Stimulated activated naive CD8-positive, alpha-beta T cell treated with anti-CD3 and anti-CD28 coated beads, Interleukin-15, Interleukin-2, amounts not matched to agents 100 ng/mL and 50 ng/mL, for 24 hours (primary cell): ENCODE results near the gene DYRK1A.
"Not testable (repeated sequence)": the region's sequence is repeated elsewhere in the genome, so short reads cannot be mapped to it uniquely, and the experiment has no call there.

Source experiments
- H3K27ac Mint-ChIP-seq: one replicate; pipeline ENCODE4 v1.8.0; 2021; ENCODE audit warnings: mild to moderate bottlenecking, mixed read lengths
- H3K27me3 Mint-ChIP-seq: one replicate; pipeline ENCODE4 v1.8.0; 2021; ENCODE audit warnings: mixed read lengths
- H3K36me3 Mint-ChIP-seq: one replicate; pipeline ENCODE4 v1.8.0; 2021; ENCODE audit warnings: low read depth, mixed read lengths
- H3K4me1 Mint-ChIP-seq: one replicate; pipeline ENCODE4 v1.8.0; 2021; ENCODE audit warnings: low read depth, mixed read lengths
- H3K4me3 Mint-ChIP-seq: one replicate; pipeline ENCODE4 v1.8.0; 2021; ENCODE audit warnings: mild to moderate bottlenecking, mixed read lengths
- H3K9me3 Mint-ChIP-seq: one replicate; pipeline ENCODE4 v1.8.0; 2021; ENCODE audit warnings: mixed read lengths

The DYRK1A gene

DNA sequence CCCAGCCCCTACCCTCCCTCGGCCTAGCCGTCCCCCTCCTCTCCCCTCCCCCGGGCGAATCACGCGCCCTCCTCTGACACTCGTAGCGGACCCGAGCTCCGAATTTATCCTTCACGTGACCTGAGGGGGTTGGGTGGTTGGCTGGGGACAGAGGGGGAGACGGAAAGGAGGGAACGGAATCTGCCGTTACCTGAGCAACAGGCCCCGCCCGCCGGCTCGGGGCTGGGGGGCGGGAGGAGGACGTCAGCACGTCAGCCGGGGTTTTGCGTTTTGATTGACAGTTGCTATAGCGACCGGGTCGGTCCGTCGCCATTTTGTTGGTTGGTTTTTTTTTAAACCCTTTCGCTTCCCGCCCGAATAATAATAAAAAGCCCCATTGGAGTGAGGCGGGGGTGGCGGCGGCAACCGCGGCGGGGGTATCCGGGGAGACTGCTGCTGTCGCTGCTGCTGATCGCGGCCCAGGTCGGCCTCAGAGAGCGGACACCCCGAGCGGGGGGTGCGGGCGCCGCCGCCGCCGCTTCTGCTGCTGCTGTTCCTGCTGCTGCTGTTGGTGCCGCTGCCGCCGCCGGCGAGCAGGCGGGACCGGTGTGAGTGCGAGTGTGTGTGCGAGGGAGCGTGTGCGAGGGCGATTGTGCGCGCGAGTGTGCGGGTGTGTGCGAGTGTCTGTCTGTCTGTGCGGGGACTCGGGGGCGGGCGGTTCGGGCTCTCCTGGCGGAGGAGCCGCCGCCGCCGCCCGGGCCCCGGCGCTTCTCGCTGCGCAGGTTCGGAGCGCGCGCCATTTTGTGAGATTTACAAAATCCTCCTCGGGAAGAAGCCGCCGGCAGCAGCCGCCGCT lies at the start of gene DYRK1A:
Gene DYRK1A (plus strand): TSS at position 292 of the 835 bp plus-strand sequence. CDS start 53,602 bp downstream, outside the sequence.
- Mint-ChIP-seq H3K4me1 (peaks cover 44% of the 10 kb centered on the region), H3K27me3 (no peaks in the 10 kb centered on the region), H3K27ac (peak within 1 kb of the TSS; percentile 96), H3K4me3 (peak within 1 kb of the TSS; percentile 94), H3K36me3 (peaks cover 3% of the 10 kb centered on the region), H3K9me3 (no peaks in the 10 kb centered on the region)

DNA sequence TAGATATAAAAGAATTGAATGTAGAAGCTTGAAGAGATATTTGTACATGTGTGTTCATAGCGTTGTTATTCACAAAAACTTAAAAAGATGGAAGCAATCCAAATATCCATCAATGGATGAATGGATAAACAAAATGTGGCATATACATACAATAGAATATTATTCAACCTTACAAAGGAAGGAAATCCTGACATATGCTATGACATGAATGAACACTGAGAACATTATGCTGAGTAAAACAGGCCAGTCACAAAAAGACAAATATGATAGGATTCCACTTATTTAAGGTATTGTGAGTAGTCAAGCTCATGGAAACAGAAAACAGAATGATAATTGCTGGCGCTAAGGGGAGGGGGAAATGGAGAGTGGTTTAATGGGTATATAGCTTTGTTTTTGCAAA lies 47.0 kb upstream of the DYRK1A start:
- no peak overlapping the region for H3K4me3 Mint-ChIP-seq
- peaks cover 12% of the 10 kb centered on the region for H3K9me3 Mint-ChIP-seq
- no peaks in the 10 kb centered on the region for H3K4me1 Mint-ChIP-seq
- H3K27ac Mint-ChIP-seq: no peak overlapping the region
- H3K36me3 Mint-ChIP-seq: no peaks in the 10 kb centered on the region
- peaks cover 3% of the 10 kb centered on the region for H3K27me3 Mint-ChIP-seq

DNA sequence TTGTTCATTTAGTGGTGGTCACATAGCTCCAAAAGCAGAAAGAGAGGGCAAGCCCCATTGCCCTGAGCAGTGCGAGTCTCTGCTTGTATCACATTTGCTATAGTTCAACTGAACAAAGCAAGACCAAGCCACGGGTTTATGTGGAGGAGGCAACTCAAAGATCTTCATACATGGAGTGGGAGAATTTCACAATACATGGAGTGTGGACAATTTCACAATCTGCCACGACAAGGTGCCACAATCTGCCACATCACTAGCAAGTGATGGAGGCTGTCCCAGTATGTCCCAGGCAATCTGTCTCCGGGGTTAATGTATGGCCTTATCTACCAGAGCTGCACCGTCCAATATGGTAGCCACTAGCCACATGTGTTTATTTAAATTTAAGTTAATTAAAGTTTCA lies 44.5 kb upstream of the DYRK1A start:
- Mint-ChIP-seq H3K27me3 (no peaks in the 10 kb centered on the region), H3K4me1 (no peaks in the 10 kb centered on the region), H3K4me3 (no peak overlapping the region), H3K27ac (no peak overlapping the region), H3K9me3 (peaks cover 9% of the 10 kb centered on the region), H3K36me3 (no peaks in the 10 kb centered on the region)

DNA sequence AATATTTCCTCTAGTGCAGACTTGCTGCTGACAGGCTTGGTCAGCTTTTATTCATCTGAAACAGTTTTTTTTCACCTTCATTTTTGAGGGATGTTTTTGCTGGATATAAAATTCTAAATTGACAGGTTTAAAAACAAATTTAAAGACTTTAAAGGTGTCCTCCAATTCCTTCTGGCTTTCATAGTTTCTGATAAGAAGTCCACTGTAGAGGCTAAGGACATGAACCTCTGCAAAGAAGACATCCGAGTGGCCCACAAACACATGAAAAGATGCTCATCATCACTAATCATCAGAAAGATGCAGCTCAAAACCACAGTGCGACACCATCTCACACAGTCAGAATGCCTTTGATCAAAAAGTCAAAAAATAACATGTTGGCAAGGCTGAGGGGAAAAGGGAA lies 42.0 kb upstream of the DYRK1A start:
- Mint-ChIP-seq H3K27ac (no peak overlapping the region), H3K4me3 (no peak overlapping the region), H3K27me3 (no peaks in the 10 kb centered on the region), H3K4me1 (no peaks in the 10 kb centered on the region), H3K9me3 (peaks cover 6% of the 10 kb centered on the region), H3K36me3 (no peaks in the 10 kb centered on the region)

DNA sequence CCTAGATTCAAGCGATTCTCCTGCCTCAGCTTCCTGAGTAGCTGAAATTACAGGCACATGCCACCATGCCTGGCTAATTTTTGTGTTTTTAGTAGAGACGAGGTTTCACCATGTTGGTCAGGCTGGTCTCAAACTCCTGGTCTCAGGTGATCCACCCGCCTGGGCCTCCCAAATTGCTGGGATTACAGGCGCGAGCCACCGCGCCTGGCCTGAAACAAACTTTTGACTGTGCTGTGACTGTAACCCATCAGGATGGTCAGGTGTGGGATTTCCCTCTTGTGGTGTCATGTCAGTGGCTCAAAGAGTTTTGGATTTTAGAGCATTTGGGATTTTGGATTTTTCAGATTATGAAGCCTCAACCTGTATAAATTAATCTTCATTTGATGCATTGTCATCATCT lies 38.4 kb upstream of the DYRK1A start:
- not testable (repeated sequence) for H3K4me3 Mint-ChIP-seq, H3K27me3 Mint-ChIP-seq, H3K36me3 Mint-ChIP-seq, H3K9me3 Mint-ChIP-seq, H3K4me1 Mint-ChIP-seq, H3K27ac Mint-ChIP-seq

DNA sequence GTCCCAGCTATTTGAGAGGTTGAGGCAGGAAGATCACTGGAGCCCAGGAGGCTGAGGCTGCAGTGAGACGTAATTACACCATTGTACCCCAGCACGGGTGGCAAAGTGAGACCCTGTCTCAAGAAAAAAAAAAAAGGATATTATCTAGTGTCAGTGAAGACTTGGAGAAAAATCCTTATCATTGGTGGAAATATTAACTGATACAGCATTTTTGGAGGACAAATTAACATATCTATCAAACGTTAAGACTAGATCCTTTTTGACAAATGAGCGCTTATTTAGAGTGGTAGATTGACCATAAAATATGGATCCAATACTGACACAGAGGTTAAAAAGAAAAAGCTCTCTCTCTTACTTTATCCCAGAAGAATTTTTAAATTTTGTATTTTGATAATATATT lies 35.2 kb upstream of the DYRK1A start:
- Mint-ChIP-seq H3K4me3 (no peak overlapping the region), H3K4me1 (no peaks in the 10 kb centered on the region), H3K9me3 (no peaks in the 10 kb centered on the region), H3K27me3 (no peaks in the 10 kb centered on the region), H3K36me3 (no peaks in the 10 kb centered on the region), H3K27ac (no peak overlapping the region)

DNA sequence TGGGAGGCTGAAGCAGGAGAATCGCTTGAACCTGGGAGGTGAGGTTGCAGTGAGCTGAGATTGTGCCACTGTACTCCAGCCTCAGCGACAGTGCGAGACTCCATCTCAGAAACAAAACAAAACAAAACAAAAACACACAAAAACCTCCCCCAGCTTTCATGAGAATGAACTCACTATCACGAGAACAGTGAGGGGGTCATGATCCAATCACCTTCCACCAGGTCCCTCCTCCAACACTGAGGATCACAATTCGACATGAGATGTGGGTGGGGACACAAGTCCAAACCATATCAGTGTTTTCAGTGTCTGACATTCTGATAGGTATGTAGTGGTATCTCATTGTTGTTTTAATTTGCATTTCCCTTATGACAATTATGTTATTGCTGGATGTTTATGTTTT lies 31.5 kb upstream of the DYRK1A start:
- Mint-ChIP-seq H3K36me3 (no peaks in the 10 kb centered on the region), H3K27ac (no peak overlapping the region), H3K4me3 (no peak overlapping the region), H3K4me1 (peaks cover 10% of the 10 kb centered on the region), H3K9me3 (no peaks in the 10 kb centered on the region), H3K27me3 (no peaks in the 10 kb centered on the region)

DNA sequence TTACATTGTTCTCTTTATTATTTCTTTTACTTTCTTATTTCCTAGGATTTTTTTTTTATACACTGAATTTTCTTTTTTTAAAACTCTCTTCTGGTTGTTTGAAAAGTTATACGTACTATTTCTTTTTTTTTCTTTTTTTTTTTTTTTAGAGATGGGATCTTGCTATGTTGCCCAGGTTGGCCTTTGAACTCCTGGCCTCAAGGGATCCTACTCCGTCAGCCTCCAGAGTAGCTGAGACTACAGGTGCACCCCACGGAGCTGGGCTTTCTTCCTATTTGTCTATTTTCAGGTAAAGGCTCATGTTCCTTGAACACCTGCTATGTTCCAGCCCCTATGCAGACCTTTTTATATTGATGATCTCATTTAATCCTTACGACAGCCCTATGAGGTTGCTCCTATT lies 29.4 kb upstream of the DYRK1A start:
- Mint-ChIP-seq H3K36me3 (no peaks in the 10 kb centered on the region), H3K27ac (no peak overlapping the region), H3K4me1 (peaks cover 10% of the 10 kb centered on the region), H3K4me3 (no peak overlapping the region), H3K27me3 (no peaks in the 10 kb centered on the region), H3K9me3 (no peaks in the 10 kb centered on the region)

DNA sequence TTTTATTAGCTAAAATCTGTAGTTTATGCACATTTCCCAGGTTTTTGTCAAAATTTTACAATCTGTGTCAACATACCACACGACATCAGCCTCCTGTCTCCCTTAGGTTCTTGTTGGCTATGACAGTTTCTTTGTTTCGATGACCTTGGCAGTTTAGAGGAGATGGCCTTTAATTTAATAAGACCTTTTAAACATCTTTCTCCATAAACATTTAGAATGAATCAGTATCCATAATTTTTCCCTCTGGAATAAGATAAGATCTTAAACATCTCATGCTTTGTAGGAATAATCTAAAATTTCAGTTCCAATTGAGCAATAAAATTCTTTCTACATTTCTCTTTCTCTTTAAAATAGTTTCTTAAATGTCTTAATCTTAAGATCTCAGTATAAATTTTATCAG lies 28.7 kb upstream of the DYRK1A start:
- Mint-ChIP-seq H3K36me3 (no peaks in the 10 kb centered on the region), H3K4me1 (peaks cover 10% of the 10 kb centered on the region), H3K9me3 (no peaks in the 10 kb centered on the region), H3K27me3 (no peaks in the 10 kb centered on the region), H3K27ac (no peak overlapping the region), H3K4me3 (no peak overlapping the region)

DNA sequence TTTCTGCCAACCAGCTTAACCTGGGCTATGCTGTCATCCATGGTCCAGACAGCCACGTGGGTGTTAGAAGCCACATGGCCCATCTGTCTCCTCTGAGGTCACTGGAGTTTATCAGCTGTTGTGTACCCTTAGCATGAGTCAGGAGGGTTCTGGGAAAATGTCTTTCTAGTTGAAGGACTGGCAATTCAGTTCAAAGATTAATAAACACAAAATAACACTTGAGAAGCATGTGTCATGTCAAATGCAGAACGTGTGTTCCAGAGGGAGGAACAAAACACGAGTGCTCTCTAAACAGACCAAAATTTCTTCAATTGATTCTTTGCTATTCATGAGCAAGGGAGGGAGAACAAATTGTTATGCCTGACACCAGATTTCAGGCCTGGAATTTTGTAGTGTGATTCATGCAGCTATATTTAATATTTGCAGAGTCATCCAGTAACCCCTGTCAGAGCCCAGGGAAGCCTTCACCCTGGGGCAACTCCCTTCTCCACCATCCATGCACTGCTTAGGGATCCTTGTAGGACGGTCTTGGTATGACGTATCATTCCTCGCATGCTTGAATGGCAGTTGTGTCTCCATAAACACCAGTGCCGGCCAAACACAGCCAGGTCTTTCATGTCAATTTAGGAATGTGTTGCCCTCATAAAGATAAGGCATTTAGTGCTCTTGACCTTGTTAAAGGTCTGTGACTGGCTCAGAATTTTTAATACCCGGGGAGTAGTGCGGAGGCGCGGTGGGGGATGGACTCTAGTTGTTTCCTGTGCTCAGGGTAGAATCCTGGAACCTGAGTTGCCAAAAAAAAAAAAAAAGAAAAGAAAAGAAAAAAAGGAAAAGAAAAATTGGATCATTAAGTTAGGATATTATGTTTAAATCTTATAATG lies 27.7 kb upstream of the DYRK1A start:
- H3K4me3 Mint-ChIP-seq: no peak overlapping the region
- no peak overlapping the region for H3K27ac Mint-ChIP-seq

DNA sequence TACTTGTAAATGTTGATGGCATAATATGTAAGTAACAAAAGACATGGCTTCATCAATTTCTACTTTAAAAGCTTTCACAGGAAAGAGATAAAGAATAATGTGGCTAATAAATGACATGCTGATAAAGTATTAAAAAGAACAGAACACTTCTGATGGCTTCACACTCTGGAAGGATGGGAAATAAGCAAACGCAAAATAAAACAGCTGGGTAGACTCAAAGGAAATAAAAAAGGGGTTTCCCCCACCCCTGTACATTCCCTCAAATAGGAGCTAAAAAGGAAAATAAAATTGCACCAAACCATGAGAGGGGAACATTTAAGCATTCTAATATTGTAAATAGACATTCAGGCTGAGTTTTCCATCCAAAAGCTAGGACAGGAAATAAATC lies 27.0 kb upstream of the DYRK1A start:
- H3K9me3 Mint-ChIP-seq: no peaks in the 10 kb centered on the region
- H3K36me3 Mint-ChIP-seq: no peaks in the 10 kb centered on the region
- H3K27ac Mint-ChIP-seq: no peak overlapping the region
- no peaks in the 10 kb centered on the region for H3K27me3 Mint-ChIP-seq
- no peak overlapping the region for H3K4me3 Mint-ChIP-seq
- H3K4me1 Mint-ChIP-seq: peaks cover 10% of the 10 kb centered on the region

More for the DNA sequence above, 27.7 kb upstream of the DYRK1A start:
- Mint-ChIP-seq H3K27me3 (no peaks in the 10 kb centered on the region), H3K9me3 (no peaks in the 10 kb centered on the region), H3K36me3 (no peaks in the 10 kb centered on the region), H3K4me1 (peaks cover 10% of the 10 kb centered on the region)

DNA sequence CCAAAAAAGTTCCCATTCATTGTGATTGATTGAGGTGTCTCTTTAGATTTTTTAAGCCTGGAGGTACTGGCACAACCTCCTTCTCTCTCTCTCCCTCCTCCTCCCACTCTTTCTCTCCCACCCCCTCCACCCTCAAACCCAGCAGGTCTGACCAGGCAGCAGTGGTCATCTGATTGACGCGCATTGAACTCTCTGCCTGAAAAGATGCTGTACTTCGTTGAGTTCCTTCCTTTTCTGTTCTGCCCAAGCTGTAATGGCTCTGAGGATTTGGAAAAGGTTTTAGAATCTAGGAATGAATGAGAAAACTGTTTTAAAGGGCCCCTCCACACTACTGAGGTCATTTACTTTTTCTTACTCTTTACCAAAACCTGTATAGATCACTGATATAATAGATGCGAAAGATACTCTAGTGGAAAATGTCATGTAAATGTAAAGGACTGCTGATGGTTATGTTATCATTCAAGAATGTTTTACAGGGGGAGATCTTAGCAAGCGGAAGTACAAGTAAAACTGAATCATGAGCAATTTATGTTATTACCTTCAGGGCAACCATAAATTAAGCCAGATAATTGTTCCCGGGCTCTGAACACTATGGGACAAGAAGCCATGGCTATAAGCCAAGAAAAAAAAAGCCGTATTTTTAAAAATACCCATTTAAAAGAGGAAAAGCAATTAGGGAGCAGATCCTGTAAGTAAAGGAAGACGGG lies 25.2 kb upstream of the DYRK1A start:
- Mint-ChIP-seq H3K27ac (no peak overlapping the region), H3K9me3 (no peaks in the 10 kb centered on the region), H3K27me3 (no peaks in the 10 kb centered on the region), H3K4me1 (peaks cover 10% of the 10 kb centered on the region), H3K4me3 (no peak overlapping the region), H3K36me3 (no peaks in the 10 kb centered on the region)

DNA sequence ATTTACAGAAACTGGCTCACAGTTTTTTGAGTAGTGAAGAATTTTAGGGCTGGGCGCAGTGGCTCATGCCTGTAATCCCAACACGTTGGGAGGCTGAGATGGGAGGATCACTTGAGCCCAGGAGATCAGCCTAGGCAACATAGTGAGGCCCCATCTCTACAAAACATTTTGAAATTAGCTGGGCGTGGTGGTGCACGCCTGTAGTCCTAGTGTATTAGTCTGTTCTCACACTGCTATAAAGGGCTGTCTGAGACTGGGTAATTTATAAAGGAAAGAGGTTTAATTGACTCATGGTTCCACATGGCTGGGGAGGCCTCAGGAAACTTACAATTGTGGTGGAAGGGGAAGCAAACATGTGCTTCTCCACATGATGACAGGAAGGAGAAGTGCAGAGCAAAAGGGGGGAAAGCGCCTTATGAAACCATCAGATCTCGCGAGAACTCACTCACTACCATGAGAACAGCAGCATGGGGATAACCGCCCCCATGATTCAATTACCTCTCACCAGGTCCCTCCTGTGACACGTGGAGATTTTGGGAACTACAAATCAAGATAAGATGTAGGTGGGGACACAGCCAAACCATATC lies 24.4 kb upstream of the DYRK1A start:
- peaks cover 10% of the 10 kb centered on the region for H3K4me1 Mint-ChIP-seq
- peaks cover 3% of the 10 kb centered on the region for H3K9me3 Mint-ChIP-seq
- H3K36me3 Mint-ChIP-seq: no peaks in the 10 kb centered on the region
- no peaks in the 10 kb centered on the region for H3K27me3 Mint-ChIP-seq
- H3K27ac Mint-ChIP-seq: no peak overlapping the region
- no peak overlapping the region for H3K4me3 Mint-ChIP-seq

DNA sequence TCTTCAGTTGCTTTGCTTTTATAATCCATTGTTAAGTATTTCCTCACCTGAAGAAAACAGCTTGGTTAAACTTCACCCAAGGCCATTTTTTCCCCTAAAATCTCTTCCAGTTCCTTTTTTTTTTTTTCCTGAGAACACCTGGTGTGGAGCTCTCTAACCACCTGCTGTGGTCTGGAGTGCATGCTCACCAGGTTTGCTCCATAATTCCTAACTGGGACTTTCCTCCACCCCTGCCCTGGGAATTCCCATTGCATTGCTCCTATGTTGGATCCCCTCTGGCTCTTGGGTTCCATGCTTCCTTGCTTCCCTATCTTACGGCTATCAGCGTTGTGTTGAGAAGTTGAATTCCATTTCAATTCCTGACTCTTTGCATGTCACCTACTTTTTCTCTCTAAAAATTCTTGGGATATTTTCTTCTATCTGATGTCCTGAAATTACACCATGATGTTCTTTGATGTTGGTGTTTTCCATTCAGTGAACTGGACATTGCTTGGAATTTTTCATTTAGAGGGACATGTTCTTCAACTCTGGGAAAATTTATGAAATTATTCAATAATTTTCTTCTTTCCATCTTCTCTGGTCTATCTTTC lies 19.6 kb upstream of the DYRK1A start:
- Mint-ChIP-seq H3K9me3 (peaks cover 22% of the 10 kb centered on the region), H3K27ac (no peak overlapping the region), H3K4me1 (no peaks in the 10 kb centered on the region)

More for the DNA sequence above, 19.6 kb upstream of the DYRK1A start:
- Mint-ChIP-seq H3K27me3 (no peaks in the 10 kb centered on the region), H3K4me3 (no peak overlapping the region), H3K36me3 (peaks cover 7% of the 10 kb centered on the region)
